Measurements from ENCODE around the gene NCLN. TPM values are rescaled to one million over a fixed set of nuclear protein-coding genes. Genes with fewer than 3 reads are reported as not detected.
"Not testable (repeated sequence)": the region's sequence is repeated elsewhere in the genome, so short reads cannot be mapped to it uniquely, and the experiment has no call there.

Gene NCLN
- total RNA-seq, 1 donor from 2014 or later: 80.6 TPM

DNA sequence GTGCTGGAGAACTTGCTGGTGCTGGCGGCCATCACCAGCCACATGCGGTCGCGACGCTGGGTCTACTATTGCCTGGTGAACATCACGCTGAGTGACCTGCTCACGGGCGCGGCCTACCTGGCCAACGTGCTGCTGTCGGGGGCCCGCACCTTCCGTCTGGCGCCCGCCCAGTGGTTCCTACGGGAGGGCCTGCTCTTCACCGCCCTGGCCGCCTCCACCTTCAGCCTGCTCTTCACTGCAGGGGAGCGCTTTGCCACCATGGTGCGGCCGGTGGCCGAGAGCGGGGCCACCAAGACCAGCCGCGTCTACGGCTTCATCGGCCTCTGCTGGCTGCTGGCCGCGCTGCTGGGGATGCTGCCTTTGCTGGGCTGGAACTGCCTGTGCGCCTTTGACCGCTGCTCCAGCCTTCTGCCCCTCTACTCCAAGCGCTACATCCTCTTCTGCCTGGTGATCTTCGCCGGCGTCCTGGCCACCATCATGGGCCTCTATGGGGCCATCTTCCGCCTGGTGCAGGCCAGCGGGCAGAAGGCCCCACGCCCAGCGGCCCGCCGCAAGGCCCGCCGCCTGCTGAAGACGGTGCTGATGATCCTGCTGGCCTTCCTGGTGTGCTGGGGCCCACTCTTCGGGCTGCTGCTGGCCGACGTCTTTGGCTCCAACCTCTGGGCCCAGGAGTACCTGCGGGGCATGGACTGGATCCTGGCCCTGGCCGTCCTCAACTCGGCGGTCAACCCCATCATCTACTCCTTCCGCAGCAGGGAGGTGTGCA, 6.6 kb upstream of the NCLN start:
- intact Hi-C loops (cut with micrococcal nuclease): loop anchor here (1.0 to 2.0 kb wide), 2 partner anchors 16 to 46 kb away; no protein-coding TSS in a partner anchor

DNA sequence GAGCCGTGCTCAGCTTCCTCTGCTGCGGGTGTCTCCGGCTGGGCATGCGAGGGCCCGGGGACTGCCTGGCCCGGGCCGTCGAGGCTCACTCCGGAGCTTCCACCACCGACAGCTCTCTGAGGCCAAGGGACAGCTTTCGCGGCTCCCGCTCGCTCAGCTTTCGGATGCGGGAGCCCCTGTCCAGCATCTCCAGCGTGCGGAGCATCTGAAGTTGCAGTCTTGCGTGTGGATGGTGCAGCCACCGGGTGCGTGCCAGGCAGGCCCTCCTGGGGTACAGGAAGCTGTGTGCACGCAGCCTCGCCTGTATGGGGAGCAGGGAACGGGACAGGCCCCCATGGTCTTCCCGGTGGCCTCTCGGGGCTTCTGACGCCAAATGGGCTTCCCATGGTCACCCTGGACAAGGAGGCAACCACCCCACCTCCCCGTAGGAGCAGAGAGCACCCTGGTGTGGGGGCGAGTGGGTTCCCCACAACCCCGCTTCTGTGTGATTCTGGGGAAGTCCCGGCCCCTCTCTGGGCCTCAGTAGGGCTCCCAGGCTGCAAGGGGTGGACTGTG, 5.9 kb upstream of the NCLN start:
- intact Hi-C loops (cut with micrococcal nuclease): loop anchor here (2.0 to 10.0 kb wide), 3 partner anchors 47 to 365 kb away; partner anchors contain the start of genes DOHH, FZR1 and ZNF554

DNA sequence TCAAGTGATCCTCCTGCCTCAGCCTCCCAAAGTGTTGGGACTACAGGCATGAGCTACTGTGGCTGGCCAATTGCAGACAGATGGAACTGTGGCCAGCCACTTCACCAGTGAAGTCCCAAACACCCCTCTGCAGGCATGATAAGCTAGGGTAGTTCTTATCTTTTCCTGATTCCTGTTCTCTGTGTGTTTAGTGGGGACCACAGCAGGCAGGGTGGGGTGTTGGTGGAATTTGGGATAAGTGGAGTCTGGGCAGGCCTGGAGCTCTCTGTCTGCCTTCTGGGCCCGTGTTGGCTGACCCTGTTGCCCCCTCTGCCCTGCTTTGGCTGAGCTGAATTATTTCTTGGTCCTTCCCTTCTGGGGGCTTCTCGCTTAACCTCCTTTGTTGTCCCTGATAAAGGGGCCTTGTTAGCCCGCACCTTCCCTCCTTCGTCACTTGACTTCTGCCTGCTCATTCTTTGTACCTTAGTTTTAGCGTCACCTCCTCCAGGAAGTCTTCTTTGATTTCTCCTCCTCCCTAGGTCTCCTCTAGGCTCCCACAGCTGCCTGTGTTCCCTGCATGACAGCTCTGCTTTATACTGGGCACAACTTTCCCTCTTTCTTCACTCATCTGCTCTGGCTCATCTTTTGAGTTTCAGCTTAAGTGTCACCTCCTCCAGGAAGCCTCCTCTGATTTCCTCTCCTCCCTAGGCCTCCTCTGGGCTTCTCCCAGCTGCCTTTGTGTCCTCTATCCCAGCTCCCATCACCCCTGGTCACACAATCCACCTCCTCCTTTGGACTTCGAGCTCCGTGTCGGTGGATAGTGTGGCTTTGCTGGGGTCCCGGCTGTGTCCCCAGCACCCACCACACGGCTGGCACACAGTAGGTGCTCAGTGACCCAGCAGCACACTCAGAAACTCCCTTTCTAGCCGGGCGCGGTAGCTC, 1.7 kb upstream of the NCLN start:
- intact Hi-C loops (cut with micrococcal nuclease): loop anchor here (2.0 to 10.0 kb wide), 3 partner anchors 47 to 369 kb away; partner anchors contain the start of genes DOHH, FZR1, GNA15 and ZNF554

DNA sequence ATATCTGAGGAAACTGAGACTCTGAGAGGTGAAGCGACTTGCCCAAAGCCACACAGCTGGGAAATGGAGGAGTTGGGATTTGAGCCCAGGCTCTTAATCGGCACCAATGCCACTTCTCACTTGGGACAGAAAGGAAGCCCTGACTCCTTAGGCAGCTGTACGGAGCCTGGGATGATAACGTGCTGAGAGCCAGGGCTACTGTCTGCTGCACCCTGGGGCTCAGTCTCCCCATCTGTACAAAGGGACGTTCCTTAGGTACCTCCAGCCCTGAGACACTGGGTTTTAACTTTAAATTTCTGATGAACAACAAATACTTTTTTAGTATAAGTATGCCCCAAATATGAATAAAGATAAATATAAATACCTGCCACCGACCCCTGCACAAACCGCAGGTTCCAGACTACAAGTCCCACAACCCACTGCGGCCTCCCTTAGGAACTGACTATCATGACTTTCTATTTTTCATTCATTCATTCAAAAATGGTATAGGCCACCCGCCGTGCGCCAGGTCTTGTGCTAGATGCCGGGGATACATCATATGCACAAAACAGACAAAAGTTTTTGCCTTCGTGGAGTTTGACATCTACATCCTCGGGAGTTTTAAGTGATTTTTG, 776 bp upstream of the NCLN start:
- intact Hi-C loops (cut with micrococcal nuclease): loop anchor here (1.0 to 10.0 kb wide), 11 partner anchors 48 to 758 kb away; partner anchors contain the start of genes DOHH, FZR1, GNA15 and THOP1

DNA sequence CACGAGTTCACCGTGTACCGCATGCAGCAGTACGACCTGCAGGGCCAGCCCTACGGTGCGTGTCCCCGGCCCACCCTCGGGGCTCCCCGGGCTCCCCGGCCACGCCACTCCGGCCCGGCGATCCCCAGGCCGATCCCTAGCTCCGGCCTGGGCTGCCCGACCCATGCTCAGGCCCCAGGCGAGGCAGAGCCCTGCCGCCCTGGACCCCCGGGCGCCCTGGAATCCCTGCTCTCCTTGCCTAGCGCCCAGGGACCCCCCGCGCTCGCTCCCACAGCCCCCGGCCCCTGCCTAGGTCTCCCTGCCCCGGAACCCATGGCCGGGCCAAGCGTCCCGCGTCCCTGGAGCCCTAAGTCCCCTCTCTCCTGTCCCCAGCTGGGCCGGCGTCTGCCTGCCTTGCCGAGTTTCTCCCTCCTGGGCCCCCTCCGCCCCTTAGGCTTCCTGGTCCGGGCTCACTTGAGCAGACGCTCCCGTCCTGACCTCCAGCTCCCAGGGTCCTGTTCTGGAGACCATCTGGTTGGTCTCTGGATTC, 494 bp downstream of the NCLN start:
- intact Hi-C loops (cut with micrococcal nuclease): loop anchor here (10.0 kb wide), 2 partner anchors 319 to 371 kb away; partner anchors contain the start of genes DOHH, FZR1 and ZNF554

DNA sequence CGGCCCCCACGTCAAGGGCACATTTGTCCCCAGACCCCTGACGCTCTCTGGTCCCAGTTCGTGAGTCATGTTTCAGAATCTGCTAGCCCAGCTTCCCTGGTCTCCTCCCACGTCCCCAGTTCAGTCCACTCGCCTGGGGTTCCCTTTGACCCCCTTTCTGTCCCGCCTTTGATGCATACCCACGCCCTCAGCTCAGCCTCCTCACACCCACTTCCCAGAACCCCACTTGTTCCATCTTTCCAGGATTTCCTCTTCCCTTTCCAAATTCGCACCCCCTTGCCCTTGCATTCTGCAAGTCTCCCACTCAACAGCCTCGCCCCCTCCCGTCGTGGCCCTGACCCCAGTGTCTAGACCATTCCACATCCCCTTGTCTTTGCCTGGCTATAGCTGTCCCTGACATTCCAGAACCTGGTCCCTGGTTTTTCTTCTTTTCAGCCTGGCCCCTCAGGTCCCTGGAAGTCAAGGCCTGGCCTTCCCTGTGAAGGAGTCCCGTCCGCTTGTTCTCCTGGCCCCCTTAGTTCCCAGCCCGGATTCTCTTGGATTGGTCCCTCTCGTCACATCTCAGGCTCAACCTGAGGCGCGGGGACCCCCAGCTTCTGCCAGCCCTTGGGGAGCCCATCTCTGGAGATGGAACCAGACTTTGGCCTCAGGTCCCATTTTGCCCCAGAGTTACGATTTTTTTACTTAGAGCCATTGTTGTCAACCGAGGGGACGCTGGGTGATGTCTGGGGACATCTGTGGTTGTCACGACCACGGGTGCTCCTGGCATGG, 1.3 kb downstream of the NCLN start:
- intact Hi-C loops (cut with micrococcal nuclease): loop anchor here (10.0 kb wide), 2 partner anchors 318 to 372 kb away; partner anchors contain the start of genes DOHH, FZR1 and ZNF554

DNA sequence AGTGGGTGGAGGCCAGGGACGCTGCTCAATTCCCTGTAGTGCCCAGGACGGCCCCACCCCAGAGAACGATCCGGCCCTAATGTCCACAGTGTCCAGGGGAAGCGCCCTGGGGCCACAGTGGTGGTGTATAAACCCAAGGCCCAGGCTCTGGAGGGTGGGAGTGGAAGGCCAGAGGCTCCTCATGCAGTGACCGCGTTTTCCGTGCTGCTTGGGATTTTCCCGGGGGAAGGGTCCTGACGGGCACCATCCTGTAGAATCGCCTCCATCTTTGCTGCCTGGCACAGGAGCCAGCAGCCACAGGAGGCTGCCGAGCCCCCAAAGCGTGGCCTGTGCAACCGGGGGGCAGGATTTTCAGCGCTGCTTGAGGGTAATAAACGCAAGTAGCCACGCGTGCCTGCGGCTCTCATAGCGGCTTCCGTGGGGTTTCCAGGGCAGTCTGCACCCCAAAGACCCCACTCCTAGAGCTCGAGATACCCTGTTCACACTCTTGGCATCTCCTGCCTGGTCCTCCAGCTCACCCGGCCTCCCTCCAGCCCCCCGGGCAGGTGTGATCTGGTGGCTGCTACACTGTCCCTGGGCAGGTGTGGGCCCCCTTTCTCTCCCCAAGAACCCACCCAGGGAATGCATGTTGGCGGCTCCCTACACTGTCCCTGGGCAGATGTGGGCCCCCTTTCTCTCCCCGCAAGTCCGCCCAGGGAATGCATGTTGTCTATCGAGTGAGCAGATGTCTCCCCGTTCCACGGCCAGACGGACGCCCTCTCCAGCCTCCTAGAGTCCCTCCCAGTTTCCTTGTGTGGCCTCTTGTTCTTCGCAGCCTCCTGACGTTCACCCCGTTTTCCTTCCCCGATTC, 2.2 kb downstream of the NCLN start:
- intact Hi-C loops (cut with micrococcal nuclease): loop anchor here (10.0 kb wide), 2 partner anchors 317 to 373 kb away; partner anchors contain the start of genes DOHH, FZR1 and ZNF554

DNA sequence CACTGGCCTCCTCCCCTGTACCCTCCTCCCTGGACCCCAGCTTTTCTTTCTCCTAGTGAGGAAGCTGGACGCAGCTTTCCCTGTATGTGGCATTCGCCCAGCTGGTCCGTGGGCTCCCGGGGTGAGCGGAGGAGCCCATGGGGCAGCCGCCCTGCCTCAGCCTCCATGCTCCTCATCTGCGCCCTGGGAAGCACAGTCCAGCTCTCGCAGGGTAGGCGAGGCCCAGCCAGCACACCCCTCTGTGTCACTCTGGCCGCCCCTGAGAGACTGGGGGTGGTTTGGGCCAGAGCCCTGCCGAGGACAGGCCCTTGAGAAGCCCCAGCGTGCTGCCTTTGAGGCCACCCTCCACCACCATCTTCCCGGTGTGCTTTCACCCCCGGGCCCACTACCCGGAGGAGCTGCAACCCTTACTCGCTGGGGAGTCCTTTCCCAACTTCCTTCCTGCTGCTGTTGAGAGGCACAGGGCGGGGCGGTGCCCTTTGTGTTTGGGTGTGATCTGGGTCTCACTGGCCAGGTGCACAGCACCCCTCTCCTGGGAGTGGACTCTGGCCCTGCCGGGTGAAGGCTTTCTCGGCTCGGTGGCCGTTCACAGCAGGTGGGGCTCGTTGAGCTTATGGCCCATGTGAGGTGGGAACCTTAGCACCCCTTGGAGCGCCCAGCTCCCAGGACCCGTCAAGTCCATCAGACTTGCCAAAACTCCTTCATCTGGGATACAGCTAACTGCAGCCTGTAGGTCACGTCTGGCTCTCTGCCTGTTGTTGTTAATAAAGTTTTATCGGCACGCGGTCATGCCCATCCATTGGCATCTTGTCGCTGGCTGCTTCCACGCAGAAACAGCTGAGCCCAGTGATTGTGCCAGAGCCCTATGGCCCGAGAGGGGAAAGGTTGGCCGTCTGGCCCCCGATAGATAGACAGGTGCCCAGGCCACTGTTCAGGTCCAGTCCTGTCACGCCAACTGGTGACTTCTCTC, 3.2 kb downstream of the NCLN start:
- intact Hi-C loops (cut with micrococcal nuclease): loop anchor here (10.0 kb wide), 2 partner anchors 316 to 374 kb away; partner anchors contain the start of genes DOHH, FZR1 and ZNF554

DNA sequence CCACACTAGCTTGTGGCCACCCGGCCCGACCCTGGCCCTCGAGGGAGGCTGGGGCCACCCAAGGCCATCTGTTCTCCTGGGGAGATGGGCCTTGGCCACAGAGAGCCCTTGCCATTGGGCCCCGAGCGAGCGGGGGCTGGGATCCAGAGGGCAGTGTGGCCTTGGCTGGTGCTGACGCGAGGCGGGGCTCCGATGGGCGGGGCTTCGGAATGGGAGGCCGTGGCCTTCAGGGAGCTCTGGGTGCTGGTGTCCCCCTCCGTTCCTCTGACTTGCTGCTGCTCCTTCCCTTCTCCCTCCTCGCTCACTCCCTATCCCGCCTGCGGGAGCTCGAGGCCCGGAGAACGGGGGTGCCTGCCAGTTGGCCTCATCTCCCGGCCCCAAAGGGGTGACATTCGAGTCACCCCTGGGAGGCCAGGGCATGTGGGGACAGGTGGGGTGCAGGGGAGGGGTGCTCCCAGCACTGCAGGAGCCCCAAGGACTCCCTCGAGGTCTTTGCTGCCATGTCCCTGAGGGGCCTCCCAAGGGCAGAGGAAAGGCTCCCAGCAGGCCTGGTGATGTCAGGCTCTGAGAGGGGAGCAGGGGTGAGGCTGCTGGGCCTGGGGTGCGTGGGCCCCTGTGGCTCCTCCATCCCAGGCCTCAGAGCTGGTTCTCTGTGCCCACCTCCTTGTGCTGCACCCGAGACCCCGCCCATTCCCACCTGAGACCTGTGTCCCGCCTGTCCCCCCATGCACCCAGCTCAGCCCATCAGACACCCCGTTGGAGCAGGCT, 4.2 kb downstream of the NCLN start:
- intact Hi-C loops (cut with micrococcal nuclease): loop anchor here (10.0 kb wide), 2 partner anchors 315 to 375 kb away; partner anchors contain the start of genes DOHH, FZR1 and ZNF554

DNA sequence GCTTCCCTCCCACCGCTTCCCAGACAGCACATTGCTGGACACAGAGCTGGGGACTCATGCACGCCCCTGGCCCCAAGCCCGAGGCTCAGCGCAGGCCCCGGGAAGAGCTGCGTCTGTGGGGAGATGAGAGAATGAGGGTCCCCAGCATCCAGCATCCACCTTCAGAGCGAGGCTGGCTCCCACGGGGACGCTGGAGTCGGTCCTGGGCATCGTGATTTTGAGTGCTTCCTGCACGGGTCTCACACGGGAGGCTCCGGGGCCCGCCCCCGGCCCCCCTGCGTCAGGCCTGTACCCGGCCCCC, 4.7 kb downstream of the NCLN start:
- intact Hi-C loops (cut with micrococcal nuclease): no loop called here

DNA sequence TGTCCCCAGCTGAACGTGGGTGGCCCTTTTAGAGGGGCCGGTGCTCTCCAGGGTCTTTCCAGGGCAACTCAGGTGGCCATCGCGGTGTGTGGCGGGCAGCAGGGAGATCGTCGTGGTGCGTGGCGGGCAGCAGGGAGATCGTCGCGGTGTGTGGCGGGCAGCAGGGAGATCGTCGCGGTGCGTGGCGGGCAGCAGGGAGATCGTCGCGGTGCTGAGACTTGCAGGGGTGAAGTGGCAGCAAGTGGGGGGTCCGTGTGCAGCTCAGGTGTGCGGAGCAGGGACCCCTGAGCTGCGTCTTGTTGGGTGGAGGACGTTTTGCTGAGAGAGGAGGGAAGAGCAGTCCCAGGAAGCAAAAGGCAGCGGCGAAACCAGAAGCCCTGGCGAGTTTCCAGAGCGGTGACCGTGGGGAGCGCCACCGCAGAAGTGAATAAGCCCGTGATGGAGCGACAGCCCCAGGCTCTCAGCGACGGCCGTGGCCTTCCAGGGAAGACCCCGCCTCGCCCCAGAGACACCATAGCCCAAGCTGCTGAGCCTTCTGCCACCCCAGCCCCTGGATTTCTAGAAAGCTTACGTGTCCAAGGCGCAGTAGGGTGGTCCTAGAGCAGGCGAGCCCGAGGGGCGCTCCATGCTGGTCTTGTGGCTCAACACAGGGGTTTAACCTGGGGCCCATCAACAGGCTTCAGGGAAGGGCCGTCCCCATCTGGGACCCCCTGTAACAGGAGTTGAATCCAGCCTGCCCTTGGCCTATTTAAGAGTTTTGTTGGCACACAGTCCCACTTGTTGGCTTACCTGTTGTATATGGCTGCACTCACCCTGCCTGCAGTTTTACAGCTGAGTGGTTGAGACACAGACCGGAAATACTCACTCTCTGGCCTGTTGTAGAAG, 5.4 kb downstream of the NCLN start:
- intact Hi-C loops (cut with micrococcal nuclease): no loop called here

DNA sequence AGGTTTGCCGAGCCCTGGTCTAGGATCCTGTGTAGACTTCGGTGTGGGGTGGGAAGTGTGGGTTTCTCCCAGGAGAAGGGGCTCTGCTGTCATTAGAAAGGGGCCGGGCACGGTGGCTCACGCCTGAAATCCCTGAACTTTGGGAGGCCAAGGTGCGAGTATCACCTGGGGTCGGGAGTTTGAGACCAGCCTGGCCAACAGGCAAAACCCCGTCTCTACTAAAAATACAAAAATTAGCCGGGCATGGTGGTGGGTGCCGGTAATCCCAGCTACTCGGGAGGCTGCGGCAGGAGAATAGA, 6.0 kb downstream of the NCLN start:
- intact Hi-C loops (cut with micrococcal nuclease): not testable (repeated sequence)

DNA sequence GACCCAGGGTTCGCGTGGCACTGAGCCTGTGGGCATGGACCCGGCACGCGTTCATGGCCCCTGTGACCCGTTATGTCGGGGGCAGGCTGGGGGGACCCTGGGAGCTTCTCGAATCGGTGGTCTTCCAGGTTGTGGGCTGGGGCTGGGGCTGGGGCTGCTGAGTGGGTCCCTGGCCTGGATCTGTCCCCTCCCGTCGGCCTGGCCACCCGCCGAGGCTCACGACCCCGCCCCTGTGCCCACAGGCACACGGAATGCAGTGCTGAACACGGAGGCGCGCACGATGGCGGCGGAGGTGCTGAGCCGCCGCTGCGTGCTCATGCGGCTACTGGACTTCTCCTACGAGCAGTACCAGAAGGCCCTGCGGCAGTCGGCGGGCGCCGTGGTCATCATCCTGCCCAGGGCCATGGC, 6.5 kb downstream of the NCLN start:
- intact Hi-C loops (cut with micrococcal nuclease): no loop called here

DNA sequence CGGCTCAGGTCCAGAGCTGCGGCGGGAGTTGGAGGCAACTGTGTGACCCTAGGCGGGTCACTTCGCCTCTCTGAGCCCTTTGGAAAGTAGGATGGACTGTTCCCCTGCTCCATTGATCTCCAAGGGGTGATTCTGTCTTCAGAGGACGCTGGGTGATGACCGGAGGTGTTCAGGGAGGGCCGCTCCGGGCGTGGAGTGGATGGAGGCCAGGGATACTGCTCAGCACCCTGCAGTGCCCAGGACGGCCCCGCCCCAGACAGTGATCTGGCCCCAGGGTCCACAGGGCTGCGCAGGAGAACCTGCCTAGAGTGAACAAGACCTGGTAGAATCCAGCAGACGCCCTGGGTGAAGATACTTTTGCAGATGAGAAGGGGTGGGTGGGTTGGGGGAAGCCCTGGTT, 7.0 kb downstream of the NCLN start:
- intact Hi-C loops (cut with micrococcal nuclease): no loop called here

DNA sequence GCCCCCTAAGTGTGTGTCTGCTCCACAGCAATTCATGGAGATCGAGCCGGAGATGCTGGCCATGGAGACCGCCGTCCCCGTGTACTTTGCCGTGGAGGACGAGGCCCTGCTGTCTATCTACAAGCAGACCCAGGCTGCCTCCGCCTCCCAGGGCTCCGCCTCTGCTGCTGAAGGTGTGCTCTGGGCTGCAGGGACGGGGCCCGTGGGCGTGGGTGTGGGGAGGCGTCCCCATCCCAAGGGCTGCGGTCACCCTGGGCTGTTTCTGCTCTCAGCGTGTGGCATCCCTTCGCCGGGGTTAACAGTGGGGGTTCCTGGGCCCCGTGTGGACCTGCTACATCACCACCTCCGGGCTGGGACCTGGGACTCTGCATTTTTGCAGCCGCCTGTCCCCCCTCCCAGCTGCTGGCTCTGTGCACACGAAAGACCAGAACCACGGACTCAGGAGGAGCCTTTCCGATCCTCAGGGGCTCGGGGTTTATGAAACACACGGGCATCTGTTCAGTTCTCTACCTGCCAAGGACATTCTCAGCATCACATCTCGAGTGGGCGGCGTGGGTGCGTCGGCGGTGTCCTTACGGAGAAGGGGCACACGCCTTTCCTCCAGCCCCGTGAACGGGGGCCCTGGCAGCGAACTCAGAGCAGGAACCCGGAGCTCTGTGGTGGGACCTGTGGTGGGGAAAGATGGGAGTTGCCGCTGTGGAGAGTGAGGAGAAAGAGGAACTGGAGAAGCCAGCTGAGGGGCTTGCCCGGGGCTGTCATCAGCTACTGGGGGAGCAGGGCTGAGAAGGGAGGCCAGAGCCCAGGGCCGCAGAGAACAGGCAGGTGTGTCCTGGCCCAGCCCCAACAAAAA, 7.8 kb downstream of the NCLN start:
- intact Hi-C loops (cut with micrococcal nuclease): no loop called here

Data from T-helper 1 cell treated with Interleukin-12 subunit alpha and Interleukin-12 subunit beta and Interleukin-4 antibody, amounts not matched to agents 30 ng/mL and 1 ng/mL, for 36 hours (primary cell).